GM19468 (cell line): Measurements from ENCODE around the gene ITGB8.

Experiments
- ATAC-seq: cut with Tn5 transposase; IDR thresholded peaks from one replicate; pipeline ENCODE4 v1.9.1; 2021; ENCODE audit warnings: mild to moderate bottlenecking, moderate library complexity, moderate number of reproducible peaks; ENCODE audit not compliant: unreplicated experiment; ENCODE audit errors: extremely low read depth

Gene ITGB8

DNA sequence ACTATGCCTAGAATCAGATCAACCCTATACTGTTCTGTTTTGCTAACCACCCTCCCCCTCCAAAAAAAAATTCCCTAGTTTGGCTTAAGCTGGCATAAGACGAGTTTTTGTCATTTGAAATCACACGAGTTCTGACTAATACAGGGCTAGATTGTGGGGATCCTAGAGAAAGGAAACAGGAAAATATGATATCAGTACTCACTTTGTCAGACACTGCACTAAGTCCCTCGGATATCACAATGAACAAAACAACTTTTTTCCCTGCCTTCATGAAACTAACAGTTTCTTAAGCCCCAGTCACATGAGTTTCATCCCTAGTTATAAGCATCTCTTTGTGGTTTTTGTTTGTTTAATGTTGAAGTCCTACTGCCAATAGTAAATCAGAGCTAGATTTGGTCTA is 118.5 kb downstream of the ITGB8 start:
- no peak for ATAC-seq

DNA sequence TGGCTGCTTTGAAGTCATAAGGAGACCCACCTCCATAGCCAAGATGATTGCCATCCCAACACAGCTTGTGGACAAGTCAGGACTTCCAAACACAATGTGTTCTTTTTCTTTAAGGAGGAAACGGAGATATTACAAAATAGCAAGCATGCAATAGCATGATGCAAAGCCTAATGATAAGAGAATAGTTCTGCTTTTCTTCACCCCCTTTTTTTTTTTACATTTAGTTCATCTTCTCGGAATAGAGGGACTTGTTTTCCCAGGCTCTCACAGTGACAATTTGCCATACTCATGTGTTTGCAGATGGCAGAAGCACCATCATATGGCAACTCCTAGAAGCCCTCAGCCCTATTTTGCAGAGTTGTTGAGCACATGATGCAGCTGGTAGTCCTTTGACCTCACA is 119.8 kb downstream of the ITGB8 start:
- ATAC-seq: no peak

DNA sequence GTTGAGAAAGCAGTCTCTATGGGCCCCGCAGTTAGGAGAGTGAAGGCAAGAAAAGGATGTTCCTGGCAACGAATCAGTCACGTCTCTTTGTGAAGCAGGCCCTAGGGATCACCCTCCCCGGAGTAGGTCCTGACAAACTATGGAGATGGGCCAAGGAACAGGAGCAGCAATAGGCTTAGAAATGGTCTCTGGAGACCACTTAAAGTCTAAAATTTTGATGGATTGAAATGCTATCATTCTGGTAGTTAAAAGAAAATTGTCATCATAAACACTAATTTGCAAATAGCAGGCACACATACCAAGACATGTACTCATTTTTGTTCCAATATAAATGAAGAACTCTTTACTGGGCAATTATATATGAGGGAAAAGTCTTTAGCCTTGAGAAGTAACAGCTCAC is 123.5 kb downstream of the ITGB8 start:
- ATAC-seq: no peak

DNA sequence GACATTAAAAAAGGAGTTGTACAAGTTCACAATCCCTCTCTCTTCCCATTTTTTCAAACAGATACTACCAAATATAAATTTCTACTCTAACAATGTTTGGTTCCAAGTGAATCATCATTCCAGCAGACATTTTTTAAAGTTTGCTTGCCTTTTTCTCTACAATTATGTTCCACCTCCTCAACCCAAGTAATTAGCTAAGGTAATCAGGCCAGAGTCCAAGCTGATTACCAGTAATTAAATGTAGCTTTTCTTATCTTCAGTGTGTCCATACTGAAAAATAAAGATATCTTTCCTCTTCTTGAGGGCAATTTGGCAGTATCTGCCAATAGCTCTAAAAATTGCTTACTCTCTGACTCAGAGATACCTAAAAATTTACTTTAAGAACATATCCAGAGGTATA is 126.0 kb downstream of the ITGB8 start:
- no peak for ATAC-seq

DNA sequence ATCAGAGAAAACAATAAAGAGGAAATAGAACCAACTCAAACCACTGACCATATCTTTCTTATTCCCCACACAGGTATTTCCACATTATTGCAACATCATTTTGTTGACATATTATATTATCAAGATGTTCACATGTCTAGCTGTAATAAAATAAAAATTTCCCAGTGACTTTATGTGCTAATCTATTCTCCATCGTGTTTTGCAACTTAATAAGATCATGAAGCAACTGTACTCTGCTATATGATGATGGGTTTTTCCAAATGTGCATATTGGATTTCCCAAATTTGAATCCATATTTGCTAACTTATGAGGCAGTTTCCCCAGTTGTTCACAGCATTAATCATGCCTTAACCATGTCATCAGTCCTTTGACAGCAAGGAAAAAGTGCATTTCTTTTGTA is 127.8 kb downstream of the ITGB8 start:
- no peak for ATAC-seq

DNA sequence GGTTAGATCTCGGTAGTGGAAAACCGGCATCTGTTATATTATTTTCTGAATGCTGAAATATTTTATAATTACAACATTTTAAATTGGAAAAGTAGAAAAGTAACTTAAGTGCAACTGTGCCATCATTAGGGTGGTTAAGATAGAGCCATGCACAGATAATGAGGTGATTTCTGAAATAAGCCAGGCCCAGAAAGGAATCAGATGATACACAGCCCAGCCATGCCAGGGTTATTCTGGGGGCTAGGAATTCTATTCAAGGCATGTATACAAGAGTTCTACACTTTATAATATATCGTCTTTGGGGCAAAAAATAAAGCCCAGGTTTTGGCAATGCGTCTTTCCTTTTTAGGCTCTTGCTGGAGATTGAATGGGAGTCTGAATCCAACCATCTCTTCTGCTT is 128.7 kb downstream of the ITGB8 start:
- ATAC-seq: no peak

DNA sequence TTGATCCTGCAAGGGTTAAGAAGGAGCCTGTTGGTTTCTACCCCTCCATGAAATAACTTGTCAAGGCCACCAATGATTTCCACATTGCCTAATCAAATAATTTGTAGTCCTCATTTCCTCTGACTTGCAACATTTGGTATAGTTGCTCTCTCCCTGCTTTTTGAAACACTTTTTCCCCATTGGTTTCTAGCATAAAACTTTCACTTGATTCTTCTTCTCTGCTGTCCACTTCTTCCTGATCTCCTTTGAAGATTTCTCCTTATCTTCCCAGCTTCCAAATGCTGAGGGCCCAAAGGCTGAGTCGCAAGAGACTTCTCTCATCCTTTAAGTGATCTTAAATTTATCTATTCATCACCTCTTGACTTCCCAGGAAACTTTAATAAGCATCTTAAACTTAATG is 134.2 kb downstream of the ITGB8 start:
- ATAC-seq: no peak
